B cell (primary cell): Measurements from ENCODE around the gene PRXL2B.

Experiments used
- CTCF ChIP-seq: fragments of 200-600 bp; IDR thresholded peaks from one replicate; pipeline ENCODE4 v1.8.0; 2022; ENCODE audit warnings: antibody characterized with exemption, mild to moderate bottlenecking
- EZH2 ChIP-seq: IDR thresholded peaks from 2 replicates; pipeline ENCODE4 v1.6.1; 2012; ENCODE audit warnings: borderline replicate concordance, low read depth, mild to moderate bottlenecking, moderate library complexity, low read length; ENCODE audit not compliant: insufficient read depth, poor library complexity, severe bottlenecking

DNA sequence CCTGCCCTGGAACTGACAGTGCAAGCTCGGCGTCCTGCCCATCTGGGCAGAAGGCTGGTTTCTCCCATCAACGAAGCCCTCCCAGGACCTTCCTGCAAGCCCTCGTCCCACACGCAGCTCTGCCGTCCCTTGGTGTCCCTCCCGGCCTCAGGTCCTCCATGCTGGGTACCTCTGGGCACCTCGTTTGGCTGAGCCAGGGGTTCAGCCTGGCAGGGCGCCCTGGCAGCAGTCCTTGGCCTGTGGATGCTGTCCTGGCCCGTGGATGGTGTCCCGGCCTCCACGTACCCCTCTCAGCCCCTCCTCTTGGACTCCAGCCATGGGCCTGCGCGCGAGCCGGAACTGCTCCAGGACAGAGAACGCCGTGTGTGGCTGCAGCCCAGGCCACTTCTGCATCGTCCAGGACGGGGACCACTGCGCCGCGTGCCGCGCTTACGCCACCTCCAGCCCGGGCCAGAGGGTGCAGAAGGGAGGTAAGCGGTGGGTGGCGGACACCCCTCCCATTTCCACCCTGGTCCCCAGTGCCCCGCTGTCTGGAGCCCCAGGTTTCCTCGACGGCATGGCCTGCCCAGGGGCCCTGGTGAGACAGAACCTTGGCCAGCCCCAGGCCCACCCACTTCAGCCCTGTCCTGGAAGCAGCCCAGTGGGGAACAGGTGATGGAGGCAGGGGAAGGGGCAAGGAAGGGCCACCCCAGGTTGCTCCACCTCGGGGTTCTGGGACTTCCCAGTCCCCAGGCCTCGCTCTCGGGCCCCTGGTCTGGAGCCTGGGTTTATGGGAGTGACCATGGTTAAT lies 26.9 kb upstream of the PRXL2B start:
- TF ChIP-seq CTCF (no peak), EZH2 (no peak)
